HepG2 (cell line): Measurements from ENCODE around the gene OSBPL2. TPM values are rescaled to one million over a fixed set of nuclear protein-coding genes. Genes with fewer than 3 reads are reported as not detected.

Experiments used
- ERF ChIP-seq: IDR thresholded peaks from 2 replicates; pipeline ENCODE4 v1.6.1; 2018; ENCODE audit warnings: missing biosample characterization, missing genetic modification reagents
- HNRNPLL ChIP-seq: fragments of 200-400 bp; formaldehyde crosslinking; IDR thresholded peaks from 2 replicates; pipeline ENCODE4 v1.6.1; 2017; ENCODE audit warnings: mild to moderate bottlenecking, low read depth, low read length; ENCODE audit not compliant: poor library complexity, severe bottlenecking
- HNRNPUL1 ChIP-seq: fragments of 200-400 bp; formaldehyde crosslinking; IDR thresholded peaks from 2 replicates; pipeline ENCODE4 v1.6.1; 2017; ENCODE audit warnings: low read depth, mild to moderate bottlenecking, low read length, moderate library complexity
- IKZF1 ChIP-seq: fragments of 450-650 bp; IDR thresholded peaks from 2 replicates; pipeline ENCODE4 v1.7.1; 2016
- KLF13 ChIP-seq: sonication (generic); formaldehyde crosslinking; IDR thresholded peaks from 2 replicates; pipeline ENCODE4 v1.4.0; 2020; ENCODE audit warnings: mild to moderate bottlenecking, missing genetic modification reagents
- LRRFIP1 ChIP-seq: sonication (generic); formaldehyde crosslinking; conservative IDR thresholded peaks from 2 replicates; pipeline ENCODE4 v1.4.0; 2020; ENCODE audit warnings: missing genetic modification reagents
- TFDP1 ChIP-seq: IDR thresholded peaks from 2 replicates; pipeline ENCODE4 v1.6.1; 2016; ENCODE audit warnings: missing compliant biosample characterization, missing genetic modification reagents, borderline replicate concordance
- ZBTB4 ChIP-seq: sonication (generic); formaldehyde crosslinking; IDR thresholded peaks from 2 replicates; pipeline ENCODE4 v1.4.0; 2020; ENCODE audit warnings: missing genetic modification reagents, mild to moderate bottlenecking, borderline replicate concordance
- ZBTB40 ChIP-seq, 2 experiments: fragments of 450-650 bp in 1 of 2; sonication (generic) in 1 of 2; formaldehyde crosslinking in 1 of 2; IDR thresholded peaks; 2 replicates each; pipeline versions ENCODE4 v1.6.1 to v1.8.0; 2016 to 2022; ENCODE audit warnings: antibody characterized with exemption in 1 of 2, mild to moderate bottlenecking in 1 of 2, missing genetic modification reagents in 1 of 2
- ZNF605 ChIP-seq: sonication (generic); formaldehyde crosslinking; IDR thresholded peaks from 2 replicates; pipeline ENCODE4 v1.8.0; 2022; ENCODE audit warnings: mild to moderate bottlenecking, missing genetic modification reagents
- ZNF670 ChIP-seq: sonication (generic); formaldehyde crosslinking; IDR thresholded peaks from 2 replicates; pipeline ENCODE4 v1.8.0; 2022; ENCODE audit warnings: mild to moderate bottlenecking, missing genetic modification reagents, borderline replicate concordance
- polyA plus RNA-seq, 8 experiments: library from polyadenylated mRNA; depleted of rRNA in 3 of 8; stranded (reverse) in 7 of 8; unstranded in 1 of 8; fragments of >200 nt; fragmentation: Illumina TruSeq in 4 of 8; extraction: Trizol in 4 of 8; gene quantifications; 2 replicates each; pipeline versions ENCODE4 v1.2.1 to v1.2.3, GENCODE V29; 2011 to 2016; ENCODE audit warnings: low read depth in 4 of 8, missing spikeins in 1 of 8, mixed read lengths in 1 of 8; ENCODE audit not compliant: insufficient read depth in 1 of 8
- total RNA-seq, 5 experiments: library from RNA; depleted of rRNA; stranded (reverse); fragments of >200 nt; fragmentation: Illumina TruSeq; extraction: Trizol; gene quantifications; 2 replicates each; pipeline ENCODE4 v1.2.3, GENCODE V29; 2016; ENCODE audit warnings: low read depth in 1 of 5

OSBPL2 gene
- total and polyA plus RNA-seq, 2 of the 13 experiments (the other 11 are each of a cell fraction or from before 2014, with no cell fraction given) = 18.5 to 37.4 TPM

GRCh38 chr20:62302341-62303061, 64.2 kb downstream of the OSBPL2 start, which contains the start of gene ADRM1 (continued):
- TF ChIP-seq ZBTB40 (IDR thresholded peaks at IDR 0.05) (peak; percentile 85), ZBTB40 (CRISPR knock-in tag; IDR thresholded peaks at IDR 0.05) (peak; percentile 52; the same call in 1 of the 2 replicates), LRRFIP1 (CRISPR knock-in tag) (no peak), ZNF605 (peak; percentile 76), IKZF1 (no peak), ZNF670 (CRISPR knock-in tag) (0 out of 2 replicates have a peak, but pooled peaks have one; percentile 75), KLF13 (0 out of 2 replicates have a peak, but pooled peaks have one; percentile 65), ERF (CRISPR knock-in tag) (peak; percentile 98), TFDP1 (peak; percentile 91), ZBTB4 (CRISPR knock-in tag) (peak; percentile 56), HNRNPUL1 (peak; percentile 83; the same call in 1 of the 2 replicates), HNRNPLL (peak; percentile 88)
